Upper lobe of right lung (tissue), 1 donor: ENCODE results near the gene HHATL. TPM values are rescaled to one million over a fixed set of nuclear protein-coding genes. Genes with fewer than 3 reads are reported as not detected.

Source experiments
- ATAC-seq: fragments of 200-7000 bp; cut with Tn5 transposase; one replicate; pipeline ENCODE4 v1.9.1; 2020; ENCODE audit warnings: mild to moderate bottlenecking, moderate library complexity
- DNase-seq: peaks from one replicate; pipeline ENCODE4 v3.0.0-alpha.2; 2020
- H3K27ac ChIP-seq: fragments of 200-600 bp; one replicate; pipeline ENCODE4 v1.8.0; 2022
- H3K27me3 ChIP-seq: fragments of 200-600 bp; one replicate; pipeline ENCODE4 v1.8.0; 2022; ENCODE audit warnings: mild to moderate bottlenecking
- H3K36me3 ChIP-seq: fragments of 200-600 bp; one replicate; pipeline ENCODE4 v1.8.0; 2022
- H3K4me1 ChIP-seq: fragments of 200-600 bp; one replicate; pipeline ENCODE4 v1.8.0; 2022
- H3K4me3 ChIP-seq: fragments of 200-600 bp; one replicate; pipeline ENCODE4 v1.8.0; 2022; ENCODE audit warnings: mild to moderate bottlenecking
- H3K9me3 ChIP-seq: fragments of 200-600 bp; one replicate; pipeline ENCODE4 v1.8.0; 2022
- CTCF ChIP-seq: fragments of 200-600 bp; IDR thresholded peaks from one replicate; pipeline ENCODE4 v1.8.0; 2022; ENCODE audit warnings: antibody characterized with exemption
- intact Hi-C: fragments of 100-400 bp; cut with DNase I; formaldehyde crosslinking; loops from one replicate; pipeline ENCODE4 v1.11.0; 2022
- total RNA-seq: library from RNA; stranded (reverse); fragmentation: NEBNext Ultra II Directional; extraction: Animal tissue kit (Norgen Biotek cat#: 25700); gene quantifications from one replicate; pipeline ENCODE4 v1.2.1, GENCODE V29; 2021
- donor health status: DM: no; HTN: yes; CAD: no; lungs with severe emphysema.

The HHATL gene
- total RNA-seq, 1 donor from 2014 or later = not detected

- Histone ChIP-seq H3K27ac (no peak overlapping the region), H3K27me3 (no peaks in the 10 kb centered on the region), H3K4me1 (no peaks in the 10 kb centered on the region), H3K9me3 (no peaks in the 10 kb centered on the region), H3K4me3 (no peak overlapping the region), H3K36me3 (no peaks in the 10 kb centered on the region)
- DNase-seq = no peak
- no peak for TF ChIP-seq CTCF
- intact Hi-C loops = no loop called here
- no peak for ATAC-seq
Observed at GRCh38 chr3:42696356-42697288, 6.0 kb downstream of the HHATL start.

DNA sequence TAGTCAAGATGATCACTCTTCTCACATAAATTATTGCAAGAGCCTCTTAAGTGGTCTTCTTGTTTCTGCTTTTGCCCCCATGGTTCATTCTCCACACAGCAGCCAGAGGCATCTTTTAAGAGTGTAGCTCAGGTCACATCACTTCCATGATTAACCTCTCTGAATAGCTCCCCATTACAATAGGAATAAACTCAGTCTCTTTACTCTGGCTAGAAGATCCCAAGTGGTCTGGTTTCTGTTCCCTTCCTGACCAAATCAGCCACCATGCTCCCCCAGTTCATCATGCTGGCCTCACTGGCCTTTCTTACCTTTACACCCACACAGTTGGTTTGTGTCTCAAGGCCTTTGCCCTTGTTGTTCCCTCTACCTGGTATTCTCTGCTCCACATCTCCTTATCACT is 8.2 kb downstream of the HHATL start:
- Histone ChIP-seq H3K36me3 (no peaks in the 10 kb centered on the region), H3K27ac (no peak overlapping the region), H3K9me3 (no peaks in the 10 kb centered on the region), H3K4me1 (no peaks in the 10 kb centered on the region), H3K4me3 (no peak overlapping the region), H3K27me3 (no peaks in the 10 kb centered on the region)
- TF ChIP-seq CTCF = no peak
- no peak for ATAC-seq
- DNase-seq = no peak
- intact Hi-C loops = no loop called here

GRCh38 chr3:42693530-42693930 is 9.1 kb downstream of the HHATL start:
- no peak for TF ChIP-seq CTCF
- peak; percentile 35 for DNase-seq
- intact Hi-C loops = no loop called here

GRCh38 chr3:42692667-42693529 is 9.7 kb downstream of the HHATL start:
- intact Hi-C loops = no loop called here
- Histone ChIP-seq H3K36me3 (no peaks in the 10 kb centered on the region), H3K27ac (no peak overlapping the region), H3K27me3 (no peaks in the 10 kb centered on the region), H3K4me1 (no peaks in the 10 kb centered on the region), H3K9me3 (no peaks in the 10 kb centered on the region), H3K4me3 (no peak overlapping the region)
- ATAC-seq (no peak), DNase-seq (peak; percentile 43)
- no peak for TF ChIP-seq CTCF

More at GRCh38 chr3:42693530-42693930, 9.1 kb downstream of the HHATL start:
- H3K27me3 ChIP-seq = no peaks in the 10 kb centered on the region
- H3K9me3 ChIP-seq = no peaks in the 10 kb centered on the region
- no peaks in the 10 kb centered on the region for H3K4me1 ChIP-seq
- no peak for ATAC-seq
- H3K27ac ChIP-seq = no peak overlapping the region
- no peaks in the 10 kb centered on the region for H3K36me3 ChIP-seq
- no peak overlapping the region for H3K4me3 ChIP-seq

DNA sequence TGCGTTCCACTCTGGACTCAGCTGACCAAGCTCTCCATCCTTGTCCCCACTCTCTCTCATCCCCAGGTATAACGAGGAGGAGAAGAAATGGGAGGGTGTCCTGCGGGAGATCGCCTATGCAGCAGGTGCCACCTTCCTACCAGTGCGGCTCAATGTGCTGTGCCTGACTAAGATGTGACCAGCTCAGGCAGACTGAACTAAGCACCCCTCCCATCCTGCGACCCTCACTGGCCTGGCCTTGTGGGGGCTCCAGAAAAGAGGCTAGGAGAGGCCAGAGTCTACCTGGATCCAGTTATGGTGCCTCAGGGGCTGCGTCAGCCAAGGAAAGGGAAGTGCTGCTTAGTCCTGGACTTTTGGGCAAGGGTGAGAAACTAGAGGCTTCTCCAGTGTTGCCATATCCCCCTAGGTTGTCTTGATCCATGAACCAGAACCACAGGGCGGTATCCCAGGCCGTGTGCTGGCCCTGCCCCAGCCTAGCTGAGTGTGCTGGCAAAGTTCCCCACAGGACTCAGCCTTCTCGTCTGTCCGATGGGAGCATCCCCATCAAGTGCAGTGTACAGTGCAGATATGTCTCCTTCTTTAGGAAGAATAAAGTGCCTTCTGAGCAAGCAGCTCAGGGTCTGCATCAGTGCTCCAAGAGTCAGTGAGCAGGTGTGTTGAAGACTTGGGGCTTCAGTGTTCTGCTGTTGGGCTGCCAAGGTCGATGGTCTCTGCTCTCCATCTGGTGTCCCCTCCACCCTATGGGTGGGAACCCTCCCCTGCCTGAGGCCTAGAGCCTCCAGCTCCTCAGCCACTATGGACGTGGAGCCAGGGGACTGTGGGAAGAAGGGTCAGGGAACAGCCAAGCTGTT is 10.6 kb downstream of the HHATL start:
- DNase-seq (peak; percentile 46), ATAC-seq (no peak)
- H3K27ac ChIP-seq = no peak overlapping the region
- no peaks in the 10 kb centered on the region for H3K4me1 ChIP-seq
- H3K9me3 ChIP-seq = no peaks in the 10 kb centered on the region
- TF ChIP-seq CTCF = no peak
- no peaks in the 10 kb centered on the region for H3K27me3 ChIP-seq
- intact Hi-C loops = no loop called here
- H3K4me3 ChIP-seq = no peak overlapping the region
- no peaks in the 10 kb centered on the region for H3K36me3 ChIP-seq
